ENCODE data around the gene DIP2C.

The DIP2C gene

DNA sequence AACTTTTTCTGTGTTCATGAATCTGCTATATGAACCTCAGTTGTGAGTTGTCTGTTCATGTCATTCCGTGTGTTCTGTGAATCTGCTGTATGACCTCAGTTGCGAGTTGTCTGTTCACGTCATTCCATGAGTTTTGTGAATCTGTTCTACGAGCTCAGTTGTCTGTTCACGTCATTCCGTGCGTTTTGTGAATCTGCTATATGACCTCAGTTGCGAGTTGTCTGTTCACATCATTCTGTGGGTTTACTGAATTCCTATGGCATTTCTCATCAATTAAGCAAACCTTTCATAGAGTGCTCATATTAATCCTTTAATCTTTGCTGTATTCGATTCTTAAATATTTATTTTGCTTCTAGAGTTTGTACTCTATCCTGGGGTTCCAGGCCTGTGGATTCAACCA, 150.6 kb downstream of the DIP2C start:
- DNase-seq (ENCODE audit: low spot score), result no peak
- no peak for TF ChIP-seq CTCF (IDR thresholded peaks at IDR 0.05; ENCODE audit: borderline replicate concordance, control extremely low read depth, extremely low read depth, insufficient read depth, missing control alignments)
- in situ Hi-C loops (cut with MboI; ENCODE audit: low sequenced_read_pairs, unreplicated experiment), result no loop called here

GRCh38 chr10:536935-537334, 152.5 kb downstream of the DIP2C start:
- in situ Hi-C loops (cut with MboI; ENCODE audit: low sequenced_read_pairs, unreplicated experiment), result no loop called here
- no peak for DNase-seq (ENCODE audit: low spot score)

DNA sequence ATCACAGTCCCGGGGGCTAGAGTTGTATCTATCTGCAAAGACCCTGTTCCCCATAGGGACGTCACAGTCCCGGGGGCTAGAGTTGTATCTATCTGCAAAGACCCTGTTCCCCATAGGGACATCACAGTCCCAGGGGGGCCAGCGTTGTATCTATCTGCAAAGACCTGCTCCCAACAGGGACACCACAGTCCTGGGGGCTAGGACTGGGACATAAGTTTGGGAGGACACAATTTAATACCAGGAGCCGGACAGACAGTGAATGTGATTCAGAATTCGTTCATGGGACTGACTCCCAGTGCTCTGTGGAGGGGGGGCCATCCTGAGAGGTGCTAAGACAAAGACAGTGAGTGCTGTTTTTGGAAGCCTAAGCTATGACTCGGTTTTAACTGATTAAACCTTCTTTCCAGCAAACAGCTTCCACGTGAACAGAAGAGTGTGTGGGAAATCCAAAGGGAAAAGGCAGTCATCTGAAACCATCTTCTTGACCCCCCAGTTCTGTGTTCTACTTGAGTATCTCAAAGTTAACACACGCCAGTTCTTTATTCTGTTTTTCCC, 153.0 kb downstream of the DIP2C start:
- no peak for TF ChIP-seq CTCF (IDR thresholded peaks at IDR 0.05; ENCODE audit: borderline replicate concordance, control extremely low read depth, extremely low read depth, insufficient read depth, missing control alignments)
- in situ Hi-C loops (cut with MboI; ENCODE audit: low sequenced_read_pairs, unreplicated experiment), result no loop called here
- no peak for DNase-seq (ENCODE audit: low spot score)

More at GRCh38 chr10:536935-537334, 152.5 kb downstream of the DIP2C start:
- no peak for TF ChIP-seq CTCF (IDR thresholded peaks at IDR 0.05; ENCODE audit: borderline replicate concordance, control extremely low read depth, extremely low read depth, insufficient read depth, missing control alignments)

- DNase-seq (ENCODE audit: low spot score), result no peak
- in situ Hi-C loops (cut with MboI; ENCODE audit: low sequenced_read_pairs, unreplicated experiment), result no loop called here
- no peak for TF ChIP-seq CTCF (IDR thresholded peaks at IDR 0.05; ENCODE audit: borderline replicate concordance, control extremely low read depth, extremely low read depth, insufficient read depth, missing control alignments)
Measured at GRCh38 chr10:535952-536351, 153.5 kb downstream of the DIP2C start.

- in situ Hi-C loops (cut with MboI; ENCODE audit: low sequenced_read_pairs, unreplicated experiment), result no loop called here
- no peak for TF ChIP-seq CTCF (IDR thresholded peaks at IDR 0.05; ENCODE audit: borderline replicate concordance, control extremely low read depth, extremely low read depth, insufficient read depth, missing control alignments)
- DNase-seq (ENCODE audit: low spot score), result no peak
Measured at GRCh38 chr10:535051-535450, 154.4 kb downstream of the DIP2C start.

- TF ChIP-seq CTCF (IDR thresholded peaks at IDR 0.05; ENCODE audit: borderline replicate concordance, control extremely low read depth, extremely low read depth, insufficient read depth, missing control alignments), result no peak
- no peak for DNase-seq (ENCODE audit: low spot score)
- in situ Hi-C loops (cut with MboI; ENCODE audit: low sequenced_read_pairs, unreplicated experiment), result no loop called here
Measured at GRCh38 chr10:534047-534566, 155.4 kb downstream of the DIP2C start.

Measured in GM13976 (cell line).